NT2/D1 (cell line): ENCODE results near the gene PRSS1.
"Not testable (repeated sequence)": the region's sequence is repeated elsewhere in the genome, so short reads cannot be mapped to it uniquely, and the experiment has no call there.

Experiments
- DNase-seq: peaks from one replicate; pipeline ENCODE4 v3.0.0-alpha.2; 2011; ENCODE audit warnings: low read depth, low spot score
- H3K27me3 ChIP-seq: 2 replicates; pipeline ENCODE4 v1.6.0; 2011; ENCODE audit warnings: mild to moderate bottlenecking; ENCODE audit not compliant: insufficient read length, insufficient read depth
- H3K36me3 ChIP-seq: 2 replicates; pipeline ENCODE4 v1.6.1; 2011; ENCODE audit warnings: mild to moderate bottlenecking, low read length, mixed read lengths; ENCODE audit not compliant: insufficient read depth, insufficient read length
- H3K4me1 ChIP-seq: 2 replicates; pipeline ENCODE4 v1.5.1; 2011; ENCODE audit not compliant: insufficient read depth, insufficient read length
- H3K4me3 ChIP-seq: 2 replicates; pipeline ENCODE4 v1.5.1; 2011; ENCODE audit warnings: low read depth; ENCODE audit not compliant: insufficient read length
- H3K9ac ChIP-seq: 2 replicates; pipeline ENCODE4 v1.6.0; 2011; ENCODE audit warnings: low read depth; ENCODE audit not compliant: insufficient read length
- H3K9me3 ChIP-seq: 2 replicates; pipeline ENCODE4 v1.5.1; 2011; ENCODE audit warnings: mild to moderate bottlenecking, low read length; ENCODE audit not compliant: insufficient read depth
- SUZ12 ChIP-seq: IDR thresholded peaks from 2 replicates; pipeline ENCODE4 v1.6.1; 2011; ENCODE audit not compliant: insufficient read length, insufficient read depth; ENCODE audit errors: extremely low read depth
- YY1 ChIP-seq: IDR thresholded peaks from 2 replicates; pipeline ENCODE4 v1.6.1; 2011; ENCODE audit not compliant: insufficient read length, insufficient read depth
- ZNF274 ChIP-seq: IDR thresholded peaks from 2 replicates; pipeline ENCODE4 v1.6.1; 2011; ENCODE audit warnings: mild to moderate bottlenecking, low read depth, low read length

The PRSS1 gene

GRCh38 chr7:142776206-142776844 is 27.1 kb downstream of the PRSS1 start:
- Histone ChIP-seq H3K4me1 (no peaks in the 10 kb centered on the region), H3K9ac (no peak overlapping the region)
- no peak for DNase-seq

DNA sequence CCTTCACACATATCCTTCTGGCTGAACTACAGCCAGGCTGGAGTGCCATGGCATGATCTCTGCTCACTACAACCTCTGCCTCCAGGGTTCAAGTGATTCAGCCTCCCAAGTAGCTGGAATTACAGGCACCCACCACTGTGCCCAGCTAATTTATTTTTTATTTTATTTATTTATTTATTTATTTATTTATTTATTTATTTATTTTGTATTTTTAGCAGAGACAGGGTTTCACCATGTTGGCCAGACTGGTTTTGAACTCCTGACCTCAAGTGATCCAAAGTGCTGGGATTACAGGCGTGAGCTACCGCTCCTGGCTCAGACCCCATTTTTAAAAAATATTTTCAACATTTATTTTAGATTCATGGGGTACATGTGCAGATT is 27.6 kb downstream of the PRSS1 start:
- H3K4me1 ChIP-seq, H3K27me3 ChIP-seq, H3K9ac ChIP-seq, H3K4me3 ChIP-seq, DNase-seq, H3K36me3 ChIP-seq, H3K9me3 ChIP-seq: not testable (repeated sequence)

More at GRCh38 chr7:142776206-142776844, 27.1 kb downstream of the PRSS1 start:
- Histone ChIP-seq H3K27me3 (no peaks in the 10 kb centered on the region), H3K4me3 (no peak overlapping the region), H3K36me3 (no peaks in the 10 kb centered on the region), H3K9me3 (no peaks in the 10 kb centered on the region)
- TF ChIP-seq YY1, result no peak
- no peak for TF ChIP-seq SUZ12
- no peak for TF ChIP-seq ZNF274

DNA sequence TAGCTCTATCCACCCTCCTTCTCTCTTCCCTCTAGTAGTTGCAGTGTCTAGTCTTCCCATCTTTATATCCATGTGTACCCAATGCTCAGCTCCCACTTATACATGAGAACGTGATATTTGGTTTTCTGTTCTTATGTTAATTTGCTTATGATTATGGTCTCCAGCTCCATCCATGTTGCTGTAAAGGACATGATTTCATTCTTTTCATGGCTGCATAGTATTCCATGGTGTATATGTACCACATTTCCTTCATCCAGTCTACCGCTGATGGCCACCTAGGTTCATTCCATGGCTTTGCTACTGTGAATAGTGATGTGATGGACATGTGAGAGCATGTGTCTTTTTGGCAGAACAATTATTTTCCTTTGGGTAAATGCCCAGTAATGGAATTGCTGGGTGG is 28.0 kb downstream of the PRSS1 start:
- no peak for DNase-seq
- no peaks in the 10 kb centered on the region for H3K27me3 ChIP-seq
- H3K9me3 ChIP-seq, result no peaks in the 10 kb centered on the region
- no peak overlapping the region for H3K9ac ChIP-seq
- no peaks in the 10 kb centered on the region for H3K4me1 ChIP-seq
- no peaks in the 10 kb centered on the region for H3K36me3 ChIP-seq
- TF ChIP-seq YY1 (no peak), ZNF274 (no peak), SUZ12 (no peak)
- no peak overlapping the region for H3K4me3 ChIP-seq

DNA sequence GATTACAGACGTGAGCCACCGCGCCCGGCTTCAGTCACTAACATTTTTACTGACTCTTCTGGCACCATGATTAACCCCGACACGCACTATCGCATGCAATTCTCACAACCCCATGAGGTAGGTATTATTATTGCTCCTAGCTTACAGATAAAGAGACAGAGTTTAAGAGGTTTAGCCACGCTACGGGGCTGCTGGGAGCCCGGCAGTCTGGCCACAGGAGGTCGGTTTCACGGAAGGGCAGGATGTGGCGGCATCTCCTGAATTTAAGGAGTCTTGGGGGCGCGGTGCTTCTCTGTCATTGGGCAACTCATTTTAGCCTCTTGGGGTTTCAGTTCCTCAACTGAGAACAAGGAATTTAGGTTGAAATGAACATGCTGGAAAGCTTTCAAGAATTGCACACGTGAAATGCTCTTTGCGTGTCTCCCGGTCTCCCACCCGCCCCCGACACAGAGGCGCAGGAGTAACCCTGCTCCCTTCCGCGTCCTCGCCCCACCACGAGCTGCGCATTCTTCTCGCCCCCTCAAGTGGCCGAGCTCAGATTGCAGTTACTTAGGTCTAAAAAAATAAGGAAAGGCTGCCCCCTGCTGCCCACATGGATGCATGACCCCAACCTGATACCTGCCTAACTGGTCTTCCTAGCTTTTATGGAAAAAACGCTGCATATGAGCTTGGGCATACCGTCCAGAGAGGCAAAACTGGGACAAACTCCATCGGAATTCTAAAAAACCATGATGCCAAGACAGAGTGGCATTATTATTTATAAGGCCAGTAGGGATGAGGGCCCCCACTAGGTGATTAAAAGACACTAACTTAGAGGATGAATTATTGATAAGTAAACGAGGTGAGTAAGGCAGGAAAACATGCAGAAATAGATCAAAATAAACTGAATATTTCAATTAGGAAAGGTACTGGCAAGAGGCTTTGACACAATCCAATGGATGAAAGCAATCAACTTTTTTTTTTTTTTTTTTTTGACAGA is 33.9 kb downstream of the PRSS1 start:
- Histone ChIP-seq H3K27me3 (no peaks in the 10 kb centered on the region), H3K9ac (no peak overlapping the region), H3K4me3 (peak overlapping the region; percentile 3), H3K36me3 (no peaks in the 10 kb centered on the region), H3K9me3 (no peaks in the 10 kb centered on the region), H3K4me1 (peaks cover 2% of the 10 kb centered on the region)
- TF ChIP-seq ZNF274 (no peak), SUZ12 (no peak), YY1 (no peak)
- DNase-seq, result peak; percentile 92

- peaks cover 2% of the 10 kb centered on the region for H3K4me1 ChIP-seq
- no peak for DNase-seq
- no peaks in the 10 kb centered on the region for H3K36me3 ChIP-seq
- no peaks in the 10 kb centered on the region for H3K9me3 ChIP-seq
- TF ChIP-seq SUZ12 (no peak), ZNF274 (no peak), YY1 (no peak)
- no peak overlapping the region for H3K4me3 ChIP-seq
- H3K9ac ChIP-seq, result no peak overlapping the region
- H3K27me3 ChIP-seq, result no peaks in the 10 kb centered on the region
Observed at GRCh38 chr7:142784096-142784495, 34.8 kb downstream of the PRSS1 start.

DNA sequence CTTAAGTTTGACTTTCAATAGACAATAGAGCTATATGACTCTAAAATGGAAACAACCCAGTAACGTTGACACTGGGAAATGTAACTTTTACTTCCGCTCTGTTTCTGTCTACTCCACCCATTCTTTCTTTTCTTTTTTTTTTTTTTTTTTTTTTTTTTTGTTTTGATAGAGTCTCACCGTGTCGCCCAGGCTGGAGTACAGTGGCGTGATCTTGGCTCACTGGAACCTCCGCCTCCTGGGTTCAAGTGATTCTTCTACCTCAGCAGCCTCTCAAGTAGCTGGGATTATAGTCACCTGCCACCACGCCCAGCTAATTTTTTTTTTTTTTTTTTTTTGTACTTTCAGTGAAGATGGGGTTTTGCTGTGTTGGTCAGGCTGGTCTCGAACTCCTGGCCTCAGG is 35.4 kb downstream of the PRSS1 start:
- no peaks in the 10 kb centered on the region for H3K9me3 ChIP-seq
- H3K4me1 ChIP-seq, result peaks cover 2% of the 10 kb centered on the region
- no peak for DNase-seq
- H3K9ac ChIP-seq, result no peak overlapping the region
- H3K4me3 ChIP-seq, result no peak overlapping the region
- H3K36me3 ChIP-seq, result no peaks in the 10 kb centered on the region
- no peaks in the 10 kb centered on the region for H3K27me3 ChIP-seq
- TF ChIP-seq YY1 (no peak), ZNF274 (no peak), SUZ12 (no peak)

- TF ChIP-seq YY1, result no peak
- TF ChIP-seq ZNF274, result no peak
- TF ChIP-seq SUZ12, result no peak
- no peak overlapping the region for H3K9ac ChIP-seq
- no peaks in the 10 kb centered on the region for H3K36me3 ChIP-seq
- peaks cover 2% of the 10 kb centered on the region for H3K4me1 ChIP-seq
- H3K4me3 ChIP-seq, result no peak overlapping the region
- DNase-seq, result no peak
- no peaks in the 10 kb centered on the region for H3K9me3 ChIP-seq
- H3K27me3 ChIP-seq, result no peaks in the 10 kb centered on the region
Observed at GRCh38 chr7:142785841-142786250, 36.6 kb downstream of the PRSS1 start.
